Colon (tissue), 2 donors: Measurements from ENCODE around the gene CHN1.

Source experiments
- FAIRE-seq: peaks from 2 replicates; lab custom pipeline; 2012; peaks lifted over from hg19 to GRCh38; lab: Jason Lieb, UNC
- donor health status: control.
- donor health status: control.

CHN1 gene, protein sequence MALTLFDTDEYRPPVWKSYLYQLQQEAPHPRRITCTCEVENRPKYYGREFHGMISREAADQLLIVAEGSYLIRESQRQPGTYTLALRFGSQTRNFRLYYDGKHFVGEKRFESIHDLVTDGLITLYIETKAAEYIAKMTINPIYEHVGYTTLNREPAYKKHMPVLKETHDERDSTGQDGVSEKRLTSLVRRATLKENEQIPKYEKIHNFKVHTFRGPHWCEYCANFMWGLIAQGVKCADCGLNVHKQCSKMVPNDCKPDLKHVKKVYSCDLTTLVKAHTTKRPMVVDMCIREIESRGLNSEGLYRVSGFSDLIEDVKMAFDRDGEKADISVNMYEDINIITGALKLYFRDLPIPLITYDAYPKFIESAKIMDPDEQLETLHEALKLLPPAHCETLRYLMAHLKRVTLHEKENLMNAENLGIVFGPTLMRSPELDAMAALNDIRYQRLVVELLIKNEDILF

GRCh38 chr2:175004980-175005732 lies at the start of gene CHN1:
CHN1 (minus strand) TSS chr2:175005381; CDS start chr2:175004912, 469 bp downstream.
- FAIRE-seq: no peak

- FAIRE-seq: no peak
Observed at GRCh38 chr2:175054340-175054739, 49.2 kb upstream of the CHN1 start.

DNA sequence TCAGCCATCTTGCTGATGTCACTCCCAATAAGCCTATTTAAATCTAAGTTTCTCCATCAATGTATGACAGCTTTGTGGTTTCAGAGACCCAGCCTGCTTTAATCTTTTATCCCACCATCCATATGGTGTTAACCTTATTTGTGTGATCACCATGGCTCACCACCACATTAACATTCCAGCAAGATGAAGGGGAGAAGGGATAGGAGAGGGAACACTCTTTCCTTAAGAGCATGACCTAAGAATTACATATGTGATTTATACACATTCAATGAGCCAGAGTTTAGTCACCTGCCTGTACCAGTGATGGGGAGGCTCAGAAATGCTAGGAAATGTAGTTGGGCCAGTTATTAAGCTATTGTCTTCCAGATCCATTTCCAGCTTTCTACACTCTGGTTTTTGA lies 44.5 kb upstream of the CHN1 start:
- FAIRE-seq: no peak

DNA sequence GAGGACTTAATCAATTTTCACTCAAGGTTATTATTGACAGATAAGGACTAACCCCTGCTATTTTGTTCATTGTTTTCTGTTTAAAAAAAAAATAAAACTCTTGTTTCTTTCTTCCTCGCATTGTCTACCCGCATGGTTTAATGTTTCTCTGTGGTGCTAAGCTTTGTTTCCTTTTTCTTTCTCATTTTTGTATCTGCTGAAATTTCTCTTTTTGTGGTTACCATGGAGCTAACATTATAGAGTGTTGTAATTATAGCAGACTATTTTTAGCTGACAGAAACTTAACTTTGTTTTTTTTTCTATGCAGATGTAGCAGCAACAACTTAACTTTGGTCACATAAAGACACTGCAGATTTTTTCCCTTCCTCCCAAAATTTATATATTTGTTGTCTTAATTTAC lies 43.1 kb upstream of the CHN1 start:
- FAIRE-seq: no peak

DNA sequence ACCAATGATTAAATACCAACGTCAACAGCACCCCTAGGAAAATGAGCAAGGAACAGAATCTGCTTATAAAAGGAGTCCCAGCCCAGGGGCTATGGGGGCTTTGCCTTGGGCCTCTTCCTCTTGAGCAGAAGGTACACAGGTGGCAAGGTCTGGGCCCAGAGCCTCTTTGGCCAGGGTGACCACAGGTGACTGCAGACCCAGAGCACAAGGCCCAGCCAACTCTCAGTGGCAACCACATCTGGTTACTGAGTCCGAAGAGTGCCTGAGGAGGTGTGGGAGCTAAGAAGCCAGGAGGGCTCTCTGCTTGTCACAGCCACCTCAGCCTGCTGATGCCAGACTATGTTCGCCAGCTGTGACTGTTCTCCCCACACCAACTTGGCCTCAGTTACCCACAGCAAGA lies 34.3 kb upstream of the CHN1 start:
- FAIRE-seq: no peak

- FAIRE-seq: no peak
Observed at GRCh38 chr2:175039031-175039430, 33.9 kb upstream of the CHN1 start.

DNA sequence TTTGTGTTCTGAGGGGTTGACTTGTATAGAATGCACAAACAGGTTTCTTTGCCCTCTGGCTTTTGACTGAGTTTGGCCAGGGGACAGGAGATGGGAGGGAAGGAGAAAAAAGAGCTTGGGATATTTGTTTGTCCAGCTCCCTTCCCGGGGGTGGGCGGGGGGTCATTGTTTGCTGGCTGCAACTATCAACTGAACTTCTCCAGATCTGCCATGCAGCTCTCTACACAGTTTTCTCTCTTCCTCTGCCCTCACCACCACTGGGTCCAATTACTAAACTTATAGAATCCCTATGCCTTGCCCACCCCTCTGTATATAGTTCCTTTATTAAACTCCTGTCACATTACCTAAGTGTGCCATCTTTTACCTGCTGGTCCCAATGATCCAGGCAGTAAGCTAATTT lies 32.8 kb upstream of the CHN1 start:
- no peak for FAIRE-seq

DNA sequence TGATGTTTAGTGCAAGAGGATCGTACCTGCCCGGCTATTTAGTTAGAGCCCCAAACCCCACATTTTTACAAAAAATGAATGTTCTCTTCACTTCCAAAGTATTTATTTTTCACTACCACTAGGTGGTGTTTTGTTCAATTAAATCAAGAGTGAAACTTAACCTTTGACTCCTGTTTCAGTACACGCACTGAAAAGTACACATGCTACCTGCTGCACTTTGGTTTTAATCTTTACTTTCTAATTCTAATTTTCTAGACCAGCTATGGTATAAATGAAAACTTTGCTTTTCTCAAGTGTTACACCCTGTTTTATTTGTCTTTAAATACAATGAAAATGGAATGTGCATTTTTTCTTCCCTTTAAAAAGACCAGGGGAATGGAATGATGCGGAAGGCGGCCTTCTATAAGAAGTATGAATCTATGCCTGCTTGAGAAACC lies 31.4 kb upstream of the CHN1 start:
- FAIRE-seq: no peak

GRCh38 chr2:175035806-175036205 lies 30.6 kb upstream of the CHN1 start:
- FAIRE-seq: no peak

DNA sequence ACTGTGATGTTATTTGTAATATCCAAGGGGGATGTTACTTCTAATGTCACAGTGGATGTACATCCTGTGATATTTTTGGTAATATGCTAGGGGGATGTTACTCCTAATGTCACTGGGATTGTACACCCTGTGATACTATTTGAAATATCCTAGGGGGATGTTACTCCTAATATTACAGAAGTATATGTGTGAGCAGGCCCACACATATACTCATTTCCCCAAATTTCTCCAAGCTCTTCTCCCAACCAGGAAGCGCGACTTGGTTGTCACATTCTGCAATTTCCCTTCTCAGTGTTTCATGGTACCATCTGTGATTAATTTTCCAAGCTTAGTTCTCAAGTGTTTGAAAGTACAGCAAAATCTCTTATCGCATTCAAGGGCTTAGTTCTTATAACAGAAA lies 29.5 kb upstream of the CHN1 start:
- FAIRE-seq: no peak

DNA sequence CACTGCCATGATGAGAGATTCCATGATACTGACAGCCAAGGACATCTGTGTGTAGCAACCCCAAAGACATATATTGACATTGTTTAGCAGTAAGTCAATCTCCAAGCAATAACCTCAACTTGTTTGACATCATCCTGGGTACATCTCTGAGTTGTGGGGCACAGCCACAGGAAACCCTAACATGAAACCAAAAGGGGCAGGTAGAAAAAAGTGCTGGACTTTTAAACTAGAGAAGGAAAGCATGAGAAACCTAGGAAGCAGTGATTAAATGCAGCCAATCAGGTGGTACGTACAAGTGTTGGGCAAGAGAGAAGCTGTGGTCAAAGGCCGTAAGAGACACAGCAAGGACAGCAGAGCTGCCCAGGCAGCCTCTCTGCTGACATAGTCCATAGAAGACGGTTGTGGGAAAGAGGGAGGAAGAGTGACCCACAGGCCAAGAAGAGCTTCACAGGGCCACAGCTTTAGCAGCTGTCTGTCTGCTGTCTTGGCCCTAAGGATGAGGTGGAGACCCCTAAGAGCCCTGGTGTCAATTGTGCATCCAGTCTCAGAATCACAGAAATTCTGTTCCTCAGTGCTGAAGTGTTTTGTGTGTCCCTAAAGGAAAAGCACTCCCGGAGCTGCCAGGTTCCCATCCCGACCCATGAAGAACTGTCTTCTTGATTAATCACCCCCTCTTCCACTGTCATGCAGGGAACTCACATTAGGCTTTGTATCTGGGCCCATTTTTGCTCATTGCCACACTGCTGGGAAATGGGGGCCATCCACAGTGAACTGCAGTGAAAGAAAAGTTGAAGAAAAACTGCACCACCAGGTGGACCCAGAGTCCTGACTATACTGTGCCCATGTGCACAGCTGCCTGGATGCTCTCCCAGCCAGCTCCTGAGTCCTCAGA lies 25.4 kb upstream of the CHN1 start:
- no peak for FAIRE-seq

DNA sequence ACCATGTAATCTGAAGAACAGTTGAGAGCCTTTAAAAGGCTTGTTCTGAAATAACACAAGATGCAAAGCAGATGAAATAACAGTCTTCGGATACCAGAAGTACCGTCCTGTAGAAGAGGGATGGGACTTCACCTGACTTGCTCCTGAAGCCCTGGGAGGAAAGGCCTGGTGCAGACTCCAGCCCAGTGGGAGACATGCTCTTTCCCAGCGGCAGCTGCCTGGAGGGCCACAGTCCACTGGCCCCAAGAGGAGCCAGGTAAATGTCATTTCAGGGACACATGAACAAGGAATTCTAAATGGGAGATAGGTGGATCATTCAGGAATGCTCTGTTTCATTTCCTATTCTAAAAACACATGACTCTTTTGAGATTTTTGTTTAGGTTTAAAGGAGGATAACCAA lies 22.6 kb upstream of the CHN1 start:
- FAIRE-seq: no peak

- FAIRE-seq: no peak
Observed at GRCh38 chr2:175026385-175026784, 21.2 kb upstream of the CHN1 start.

- no peak for FAIRE-seq
Observed at GRCh38 chr2:175025946-175026345, 20.8 kb upstream of the CHN1 start.

- no peak for FAIRE-seq
Observed at GRCh38 chr2:175025233-175025632, 20.1 kb upstream of the CHN1 start.

GRCh38 chr2:175022923-175023322 lies 17.7 kb upstream of the CHN1 start:
- no peak for FAIRE-seq

GRCh38 chr2:175019566-175020327 lies 14.6 kb upstream of the CHN1 start:
- FAIRE-seq: no peak

DNA sequence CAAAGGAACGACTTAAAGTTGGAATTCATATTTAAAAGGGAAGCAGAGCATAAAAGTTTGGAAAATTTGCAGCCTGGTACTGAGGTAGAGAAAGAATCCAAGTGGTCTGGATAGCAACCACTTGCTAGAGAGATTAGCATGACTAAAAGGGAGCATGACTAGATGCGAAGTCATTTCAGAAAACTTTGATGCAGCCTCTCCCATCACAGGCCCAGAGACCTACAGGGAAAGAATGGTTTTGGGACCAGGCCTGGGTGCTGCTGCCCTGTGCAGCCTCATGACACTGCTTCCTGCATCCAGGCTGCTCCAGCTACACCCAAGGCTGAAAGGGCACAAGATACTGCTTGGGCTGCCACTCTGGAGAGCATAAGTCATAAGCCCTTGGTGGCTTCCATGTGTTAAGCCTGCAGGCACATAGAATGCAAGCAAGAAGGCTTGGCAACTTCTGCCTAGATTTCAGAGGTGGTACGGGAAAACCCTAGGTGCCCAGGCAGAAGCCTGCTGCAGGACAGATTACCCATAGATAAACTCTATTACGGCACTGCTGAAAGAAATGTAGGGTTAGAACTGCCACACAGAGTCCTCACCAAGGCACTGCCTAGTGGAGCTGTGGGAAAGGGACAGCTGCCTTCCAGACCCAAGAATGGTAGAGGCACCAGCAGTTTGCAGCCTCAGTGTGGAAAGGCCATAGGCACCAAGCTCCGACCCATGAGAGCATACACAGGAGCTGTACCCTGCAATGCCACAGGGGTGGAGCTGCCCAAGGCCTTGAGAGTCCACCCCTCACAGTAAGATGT lies 12.6 kb upstream of the CHN1 start:
- FAIRE-seq: no peak

GRCh38 chr2:175015340-175015739 lies 10.2 kb upstream of the CHN1 start:
- no peak for FAIRE-seq

DNA sequence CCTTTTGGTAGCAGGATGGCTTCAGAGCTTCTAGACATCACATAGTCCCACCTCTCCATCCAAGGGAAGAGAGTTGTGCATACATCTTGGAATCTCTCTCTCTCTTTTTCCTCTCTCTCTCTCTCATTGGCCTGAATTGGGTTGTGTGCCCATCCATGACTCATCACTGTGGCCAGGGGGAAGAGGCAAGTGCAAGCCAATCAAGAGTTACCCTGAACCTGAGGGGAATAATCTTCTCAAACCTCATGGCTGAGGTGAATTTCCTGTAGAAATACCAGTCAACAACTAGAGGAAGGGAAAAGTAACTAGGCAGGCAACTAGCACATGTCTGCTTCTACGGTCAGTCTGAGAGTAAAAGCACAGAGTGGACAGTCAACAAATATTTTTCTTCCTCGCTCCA lies 7.3 kb upstream of the CHN1 start:
- no peak for FAIRE-seq

- FAIRE-seq: no peak
Observed at GRCh38 chr2:175011505-175011904, 6.3 kb upstream of the CHN1 start.
